Neural progenitor cell (in vitro differentiated cells): ENCODE results near the gene CRELD1. TPM values are rescaled to one million over a fixed set of nuclear protein-coding genes. Genes with fewer than 3 reads are reported as not detected.

ENCODE experiments used
- DNase-seq: peaks from one replicate; pipeline ENCODE4 v3.0.0-alpha.2; 2016; ENCODE audit warnings: low spot score
- H2AFZ ChIP-seq: fragments of 200-600 bp; sonication (generic); replicated peaks from 2 replicates; pipeline ENCODE4 v1.6.1; 2016; ENCODE audit warnings: antibody characterized with exemption
- H3F3A ChIP-seq: fragments of 200-600 bp; sonication (generic); 2 replicates; pipeline ENCODE4 v1.6.1; 2016; ENCODE audit warnings: antibody characterized with exemption, low read depth
- H3K27ac ChIP-seq: fragments of 200-600 bp; sonication (generic); 2 replicates; pipeline ENCODE4 v1.5.1; 2016; ENCODE audit warnings: mild to moderate bottlenecking
- H3K27me3 ChIP-seq: fragments of 200-600 bp; sonication (generic); 2 replicates; pipeline ENCODE4 v1.6.1; 2016; ENCODE audit warnings: mild to moderate bottlenecking, moderate library complexity
- H3K36me3 ChIP-seq: fragments of 200-600 bp; sonication (generic); 2 replicates; pipeline ENCODE4 v1.5.1; 2016
- H3K4me1 ChIP-seq: fragments of 200-600 bp; sonication (generic); 2 replicates; pipeline ENCODE4 v1.6.1; 2016; ENCODE audit warnings: mixed run types
- H3K4me2 ChIP-seq: fragments of 200-600 bp; sonication (generic); 2 replicates; pipeline ENCODE4 v1.6.1; 2016
- H3K4me3 ChIP-seq: fragments of 200-600 bp; sonication (generic); 2 replicates; pipeline ENCODE4 v1.5.1; 2016
- H3K79me2 ChIP-seq: fragments of 200-600 bp; sonication (generic); 2 replicates; pipeline ENCODE4 v1.6.1; 2016; ENCODE audit warnings: low read depth
- H3K9ac ChIP-seq: fragments of 200-600 bp; sonication (generic); 2 replicates; pipeline ENCODE4 v1.6.1; 2016
- H3K9me3 ChIP-seq: fragments of 200-600 bp; sonication (generic); 2 replicates; pipeline ENCODE4 v1.5.1; 2016; ENCODE audit warnings: low read depth
- H4K20me1 ChIP-seq: fragments of 200-600 bp; sonication (generic); 2 replicates; pipeline ENCODE4 v1.6.1; 2016; ENCODE audit warnings: low read depth
- H3K27ac Mint-ChIP-seq: 3 replicates; pipeline ENCODE4 v1.8.0; 2021; ENCODE audit warnings: mixed read lengths
- H3K27me3 Mint-ChIP-seq: 2 replicates; pipeline ENCODE4 v1.8.0; 2022; ENCODE audit warnings: low read depth, mild to moderate bottlenecking, inconsistent platforms, moderate library complexity, mixed read lengths; ENCODE audit not compliant: insufficient read depth
- H3K36me3 Mint-ChIP-seq: 3 replicates; pipeline ENCODE4 v1.8.0; 2021; ENCODE audit warnings: mixed read lengths
- H3K4me1 Mint-ChIP-seq: 3 replicates; pipeline ENCODE4 v1.8.0; 2021; ENCODE audit warnings: mixed read lengths
- H3K4me3 Mint-ChIP-seq: 3 replicates; pipeline ENCODE4 v1.8.0; 2021; ENCODE audit warnings: mild to moderate bottlenecking, moderate library complexity, mixed read lengths
- H3K9me3 Mint-ChIP-seq: 3 replicates; pipeline ENCODE4 v1.8.0; 2020; ENCODE audit warnings: mixed read lengths
- EZH2 ChIP-seq: fragments of 200-600 bp; sonication (generic); IDR thresholded peaks from 2 replicates; pipeline ENCODE4 v1.6.1; 2017; ENCODE audit warnings: antibody characterized with exemption, mild to moderate bottlenecking, moderate library complexity
- EZH2phosphoT487 ChIP-seq: fragments of 200-600 bp; sonication (generic); IDR thresholded peaks from 2 replicates; pipeline ENCODE4 v1.6.1; 2017; ENCODE audit warnings: antibody characterized with exemption
- total RNA-seq: library from RNA; depleted of rRNA; stranded (reverse); fragments of >200 nt; gene quantifications from 2 replicates; pipeline ENCODE4 v1.2.3, GENCODE V29; 2015; ENCODE audit warnings: low replicate concordance
- TF ChIP-seq, protein P1 (sequence below): fragments of 200-600 bp; sonication (generic); IDR thresholded peaks from 2 replicates; pipeline ENCODE4 v1.5.1; 2017; ENCODE audit warnings: antibody characterized with exemption, mild to moderate bottlenecking

Gene CRELD1
- total RNA-seq, 1 donor from 2014 or later = 14.1 TPM

DNA sequence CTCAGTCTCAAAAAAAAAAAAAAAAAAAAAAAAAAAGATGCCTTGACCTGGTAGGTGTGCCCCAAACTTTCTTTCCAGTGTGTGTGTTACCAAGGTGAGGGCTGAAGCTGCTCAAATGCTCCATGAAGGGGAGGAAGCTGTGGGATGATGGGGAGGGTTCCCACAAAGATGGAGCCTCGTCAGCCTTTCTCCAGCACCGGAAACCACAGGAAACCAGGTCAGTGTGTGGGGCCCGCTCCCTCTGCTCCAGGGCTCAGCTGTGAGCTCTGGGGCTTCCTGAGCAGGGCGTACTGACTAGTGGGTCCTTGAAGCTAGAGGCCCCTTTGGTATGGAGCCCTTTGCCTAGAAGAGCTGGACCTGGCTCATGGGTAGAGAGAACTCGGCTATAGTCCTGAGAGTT is 31.7 kb upstream of the CRELD1 start:
- Histone ChIP-seq H3K79me2 (no peaks in the 10 kb centered on the region), H3K27me3 (no peaks in the 10 kb centered on the region), H3K4me2 (no peak overlapping the region), H3K27ac (no peak overlapping the region), H3K4me3 (no peak overlapping the region), H2AFZ (no peak overlapping the region), H3K9me3 (no peaks in the 10 kb centered on the region), H3K36me3 (no peaks in the 10 kb centered on the region), H4K20me1 (no peaks in the 10 kb centered on the region), H3K4me1 (no peaks in the 10 kb centered on the region), H3K9ac (no peak overlapping the region), H3F3A (peaks cover 7% of the 10 kb centered on the region)
- no peak for DNase-seq
- TF ChIP-seq EZH2phosphoT487 (no peak), EZH2 (no peak)
- TF ChIP-seq, protein P1, sequence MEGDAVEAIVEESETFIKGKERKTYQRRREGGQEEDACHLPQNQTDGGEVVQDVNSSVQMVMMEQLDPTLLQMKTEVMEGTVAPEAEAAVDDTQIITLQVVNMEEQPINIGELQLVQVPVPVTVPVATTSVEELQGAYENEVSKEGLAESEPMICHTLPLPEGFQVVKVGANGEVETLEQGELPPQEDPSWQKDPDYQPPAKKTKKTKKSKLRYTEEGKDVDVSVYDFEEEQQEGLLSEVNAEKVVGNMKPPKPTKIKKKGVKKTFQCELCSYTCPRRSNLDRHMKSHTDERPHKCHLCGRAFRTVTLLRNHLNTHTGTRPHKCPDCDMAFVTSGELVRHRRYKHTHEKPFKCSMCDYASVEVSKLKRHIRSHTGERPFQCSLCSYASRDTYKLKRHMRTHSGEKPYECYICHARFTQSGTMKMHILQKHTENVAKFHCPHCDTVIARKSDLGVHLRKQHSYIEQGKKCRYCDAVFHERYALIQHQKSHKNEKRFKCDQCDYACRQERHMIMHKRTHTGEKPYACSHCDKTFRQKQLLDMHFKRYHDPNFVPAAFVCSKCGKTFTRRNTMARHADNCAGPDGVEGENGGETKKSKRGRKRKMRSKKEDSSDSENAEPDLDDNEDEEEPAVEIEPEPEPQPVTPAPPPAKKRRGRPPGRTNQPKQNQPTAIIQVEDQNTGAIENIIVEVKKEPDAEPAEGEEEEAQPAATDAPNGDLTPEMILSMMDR = no peak
- Mint-ChIP-seq H3K4me1 (peaks cover 9% of the 10 kb centered on the region), H3K9me3 (no peaks in the 10 kb centered on the region), H3K27ac (no peak overlapping the region), H3K36me3 (no peaks in the 10 kb centered on the region), H3K4me3 (no peak overlapping the region), H3K27me3 (no peaks in the 10 kb centered on the region)

DNA sequence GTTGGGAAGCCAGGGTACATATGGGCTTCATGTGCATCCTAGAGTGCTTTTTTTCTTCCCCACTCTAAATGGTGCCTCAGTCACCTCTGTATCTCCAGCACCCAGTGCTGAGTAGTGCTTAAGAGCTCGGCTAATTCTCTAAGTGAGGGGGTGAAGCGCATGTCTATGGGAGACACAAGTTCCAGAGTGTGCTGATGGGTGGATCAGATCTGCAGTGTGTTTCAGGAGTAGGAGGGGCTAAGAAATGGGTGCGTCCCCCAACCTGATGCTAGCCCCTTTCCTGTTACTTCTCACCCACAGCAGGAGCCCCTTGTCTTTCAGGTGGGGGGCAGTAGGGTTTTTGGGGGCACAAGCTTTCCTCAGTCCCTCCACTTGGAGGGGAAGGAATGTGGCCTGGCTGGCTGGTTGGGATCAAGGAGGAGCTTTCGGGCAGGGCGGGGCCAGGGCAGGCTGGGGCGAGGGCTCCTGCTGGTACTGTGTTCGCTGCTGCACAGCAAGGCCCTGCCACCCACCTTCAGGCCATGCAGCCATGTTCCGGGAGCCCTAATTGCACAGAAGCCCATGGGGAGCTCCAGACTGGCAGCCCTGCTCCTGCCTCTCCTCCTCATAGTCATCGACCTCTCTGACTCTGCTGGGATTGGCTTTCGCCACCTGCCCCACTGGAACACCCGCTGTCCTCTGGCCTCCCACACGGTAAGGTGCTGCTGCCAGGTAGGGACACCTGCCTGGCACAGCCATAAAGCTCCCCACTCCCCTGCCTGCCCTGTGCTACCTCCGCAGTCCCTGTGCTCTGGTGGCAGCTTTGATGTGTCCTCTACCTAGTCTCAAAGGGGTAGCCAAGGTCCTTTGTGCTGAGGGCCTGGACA is 31.0 kb upstream of the CRELD1 start, which contains the start of gene IL17RE:
IL17RE (plus strand) TSS at position 477 of the 866 bp plus-strand sequence; CDS start at position 562, 85 bp downstream.
- Histone ChIP-seq H3K4me1 (no peaks in the 10 kb centered on the region), H2AFZ (peak within 1 kb of the TSS; percentile 39), H3K79me2 (no peaks in the 10 kb centered on the region), H3K27ac (no peak within 1 kb of the TSS), H3F3A (peaks cover 7% of the 10 kb centered on the region), H3K9ac (no peak within 1 kb of the TSS), H3K4me2 (no peak within 1 kb of the TSS), H4K20me1 (no peaks in the 10 kb centered on the region), H3K36me3 (no peaks in the 10 kb centered on the region), H3K4me3 (no peak within 1 kb of the TSS), H3K9me3 (no peaks in the 10 kb centered on the region), H3K27me3 (no peaks in the 10 kb centered on the region)
- H3K27me3 Mint-ChIP-seq = peaks cover 2% of the 10 kb centered on the region
- no peak within 1 kb of the TSS for H3K4me3 Mint-ChIP-seq
- peak; percentile 31 for DNase-seq
- no peaks in the 10 kb centered on the region for H3K9me3 Mint-ChIP-seq
- no peaks in the 10 kb centered on the region for H3K36me3 Mint-ChIP-seq
- peaks cover 9% of the 10 kb centered on the region for H3K4me1 Mint-ChIP-seq
- peak within 1 kb of the TSS; percentile 85 for H3K27ac Mint-ChIP-seq
- TF ChIP-seq, protein P1 = no peak
- no peak for TF ChIP-seq EZH2
- TF ChIP-seq EZH2phosphoT487 = no peak

DNA sequence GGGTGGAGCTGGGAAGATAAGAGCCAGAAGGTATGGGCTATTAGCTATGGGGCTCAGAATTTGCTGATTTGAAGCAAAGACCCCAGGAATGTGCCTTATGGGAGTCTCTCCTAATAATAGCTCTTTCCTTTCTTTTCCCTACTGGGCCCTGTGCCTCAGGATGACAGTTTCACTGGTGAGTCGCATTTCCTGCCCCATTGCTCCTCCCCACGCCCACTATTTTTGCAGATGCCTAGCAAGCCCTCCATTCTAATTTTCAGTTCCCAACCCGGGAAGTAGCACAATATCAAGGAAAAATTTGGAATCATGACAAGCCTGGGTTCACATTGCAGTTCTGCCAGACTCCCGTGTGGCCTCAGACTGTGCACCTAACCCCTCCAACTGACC is 30.4 kb upstream of the CRELD1 start:
- Mint-ChIP-seq H3K36me3 (no peaks in the 10 kb centered on the region), H3K4me3 (no peak overlapping the region), H3K4me1 (peaks cover 9% of the 10 kb centered on the region), H3K27me3 (peaks cover 5% of the 10 kb centered on the region), H3K27ac (peak overlapping the region; percentile 85), H3K9me3 (no peaks in the 10 kb centered on the region)
- H3K36me3 ChIP-seq = no peaks in the 10 kb centered on the region
- H4K20me1 ChIP-seq = no peaks in the 10 kb centered on the region
- H3K27me3 ChIP-seq = no peaks in the 10 kb centered on the region
- no peaks in the 10 kb centered on the region for H3K4me1 ChIP-seq
- no peak overlapping the region for H3K4me2 ChIP-seq
- H3K9me3 ChIP-seq = no peaks in the 10 kb centered on the region
- no peaks in the 10 kb centered on the region for H3K79me2 ChIP-seq
- H3K9ac ChIP-seq = no peak overlapping the region
- H2AFZ ChIP-seq = no peak overlapping the region
- no peak overlapping the region for H3K27ac ChIP-seq
- H3K4me3 ChIP-seq = no peak overlapping the region
- no peak for TF ChIP-seq EZH2
- TF ChIP-seq, protein P1 = no peak
- TF ChIP-seq EZH2phosphoT487 = no peak
- peaks cover under 1% of the 10 kb centered on the region for H3F3A ChIP-seq
- DNase-seq = no peak
